Stimulated activated CD8-positive, alpha-beta memory T cell treated with anti-CD3 and anti-CD28 coated beads, Interleukin-15, amount 100 ng/mL, for 1 hour (primary cell): ENCODE results near the gene VSTM1.
"Not testable (repeated sequence)": the region's sequence is repeated elsewhere in the genome, so short reads cannot be mapped to it uniquely, and the experiment has no call there.

Experiments
- DNase-seq: peaks from one replicate; pipeline ENCODE4 v3.0.0-alpha.2; 2020; ENCODE audit warnings: low read depth

The VSTM1 gene

DNA sequence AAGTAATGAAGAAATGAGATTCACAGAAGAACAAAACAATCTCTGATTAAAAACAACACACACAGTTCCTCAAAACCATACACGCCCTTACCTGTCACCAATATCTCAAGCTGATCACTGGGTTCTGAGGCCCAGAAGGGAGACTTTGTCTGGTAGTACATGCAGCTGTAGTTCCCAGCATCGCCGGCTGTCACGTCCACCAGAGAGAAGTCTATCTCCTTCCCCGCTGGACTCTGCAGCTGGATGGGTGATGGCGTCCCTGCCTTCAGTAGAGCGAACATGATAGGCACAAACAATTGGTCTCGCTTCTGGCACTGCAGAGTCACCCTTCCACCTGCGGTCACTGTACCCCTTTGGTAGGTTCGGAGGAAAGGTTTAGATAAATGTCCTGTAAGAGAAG is 10.1 kb upstream of the VSTM1 start:
- DNase-seq: no peak

DNA sequence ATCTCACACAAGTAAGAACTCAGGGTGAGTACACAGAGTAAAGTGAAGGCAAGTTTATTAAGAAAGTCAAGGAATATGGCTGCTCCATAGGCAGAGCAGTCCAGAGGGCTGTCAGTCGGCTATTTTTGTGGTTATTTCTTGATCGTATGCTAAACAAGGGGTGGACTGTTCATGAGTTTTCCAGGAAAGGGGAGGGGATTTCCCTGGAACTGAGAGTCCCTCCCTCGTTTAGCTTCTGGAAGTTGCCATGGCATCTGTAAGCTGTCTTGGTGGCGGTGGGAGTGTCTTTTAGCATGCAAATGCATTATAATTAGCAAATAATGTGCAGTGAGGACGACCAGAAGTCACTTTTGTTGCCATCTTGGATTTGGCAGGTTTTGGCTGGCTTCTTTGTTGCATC is 5.8 kb upstream of the VSTM1 start:
- no peak for DNase-seq

DNA sequence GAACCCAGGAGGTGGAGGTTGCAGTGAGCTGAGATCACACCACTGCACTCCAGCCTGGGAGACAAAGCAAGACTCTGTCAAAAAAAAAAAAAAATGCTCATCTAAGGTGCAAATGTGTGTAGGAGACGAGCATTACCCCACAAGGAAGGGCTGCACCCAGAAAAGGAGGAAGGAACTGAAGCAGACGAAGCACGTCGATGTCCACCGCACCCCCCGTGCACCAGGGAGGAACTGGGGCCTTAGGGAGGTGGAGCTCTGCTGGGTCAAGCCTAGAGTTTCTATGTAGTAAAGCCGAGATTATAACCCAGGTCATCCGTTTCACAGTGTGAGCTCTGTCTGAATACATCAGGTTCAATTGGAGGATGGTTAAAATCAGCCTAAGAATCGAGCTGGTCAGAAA is 1.1 kb downstream of the VSTM1 start:
- DNase-seq: no peak

DNA sequence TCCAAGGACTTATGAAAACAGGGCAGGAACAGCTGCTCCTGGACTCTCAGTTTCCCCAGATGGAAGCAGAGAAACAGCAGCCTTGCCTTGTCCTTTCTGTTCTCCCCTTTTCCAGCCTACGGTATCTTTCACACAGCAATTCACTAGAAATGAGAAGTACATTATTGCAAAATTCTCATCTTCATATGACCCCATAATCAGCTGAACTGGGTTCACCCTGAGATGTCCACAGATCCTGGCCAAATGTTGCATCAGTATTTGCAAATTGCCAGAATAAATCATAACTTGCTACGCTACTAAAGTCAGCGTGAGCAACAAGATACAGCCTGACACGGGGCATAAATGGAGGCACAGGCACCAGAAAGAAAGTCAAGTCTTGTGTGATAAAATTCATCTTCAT is 16.1 kb downstream of the VSTM1 start:
- no peak for DNase-seq

DNA sequence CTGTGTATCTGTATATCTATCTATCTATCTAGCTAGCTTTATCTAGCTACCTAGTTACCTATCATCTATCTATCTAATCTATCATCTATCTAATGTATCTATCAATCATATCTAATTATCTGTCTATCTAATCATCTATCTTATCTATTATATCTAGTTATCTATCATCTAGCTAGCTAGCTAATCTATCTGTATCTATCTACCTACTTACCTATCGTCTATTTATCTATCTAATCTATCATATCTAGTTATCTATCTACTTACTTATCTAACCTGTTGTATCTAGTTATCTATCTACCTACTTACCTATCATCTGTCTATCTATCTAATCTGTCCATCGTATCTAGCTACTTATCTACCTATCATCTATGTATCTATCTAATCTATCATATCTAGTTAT is 17.9 kb downstream of the VSTM1 start:
- no peak for DNase-seq

DNA sequence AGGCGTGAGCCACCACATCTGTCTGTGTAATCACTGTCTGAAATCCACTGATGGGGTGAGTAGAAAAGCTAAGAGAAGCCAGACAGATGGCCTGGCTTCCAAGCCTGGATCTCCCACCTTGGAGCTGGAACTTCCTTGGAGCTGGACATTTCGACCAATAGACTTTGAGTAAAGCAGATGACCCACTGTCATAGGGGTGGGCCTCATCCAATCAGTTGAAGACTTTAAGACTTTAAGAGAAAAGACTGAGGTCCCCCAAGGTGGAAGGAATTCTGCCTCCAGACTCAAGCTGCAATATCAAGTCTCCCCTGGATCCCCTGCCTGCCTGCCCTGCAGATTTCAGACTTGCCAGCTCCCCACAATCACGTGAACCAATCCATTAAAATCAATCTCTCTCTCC is 20.7 kb downstream of the VSTM1 start:
- DNase-seq: no peak

DNA sequence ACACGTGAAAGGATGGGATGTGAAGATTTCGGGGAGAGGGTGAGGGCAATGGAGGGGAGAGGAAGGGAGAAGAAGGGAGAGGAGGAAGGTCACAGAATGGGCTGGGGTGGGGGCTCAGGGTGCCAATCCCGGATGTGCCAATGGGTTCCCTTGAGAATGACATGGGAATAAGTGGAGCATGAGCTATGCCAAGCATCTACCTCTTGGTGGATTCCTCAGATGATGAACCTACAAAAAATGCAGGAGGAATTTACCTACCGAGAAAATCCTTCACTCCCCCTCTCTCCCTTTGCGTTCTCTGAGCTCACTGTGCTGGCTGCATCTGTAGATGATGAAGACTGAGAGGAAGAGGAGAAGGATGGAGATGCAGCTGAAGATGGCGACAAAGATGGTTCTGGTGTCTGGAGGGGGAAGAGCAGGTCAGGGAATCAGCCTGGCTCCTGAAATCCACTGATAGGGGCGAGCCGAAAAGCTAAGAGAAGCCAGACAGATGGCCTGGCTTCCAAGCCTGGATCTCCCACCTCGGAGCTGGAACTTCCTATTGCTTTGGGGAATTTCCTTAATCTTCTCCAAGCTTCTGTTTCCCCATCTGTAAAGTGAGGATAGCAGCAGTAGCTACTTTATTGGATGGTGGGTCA is 21.6 kb downstream of the VSTM1 start:
- no peak for DNase-seq

DNA sequence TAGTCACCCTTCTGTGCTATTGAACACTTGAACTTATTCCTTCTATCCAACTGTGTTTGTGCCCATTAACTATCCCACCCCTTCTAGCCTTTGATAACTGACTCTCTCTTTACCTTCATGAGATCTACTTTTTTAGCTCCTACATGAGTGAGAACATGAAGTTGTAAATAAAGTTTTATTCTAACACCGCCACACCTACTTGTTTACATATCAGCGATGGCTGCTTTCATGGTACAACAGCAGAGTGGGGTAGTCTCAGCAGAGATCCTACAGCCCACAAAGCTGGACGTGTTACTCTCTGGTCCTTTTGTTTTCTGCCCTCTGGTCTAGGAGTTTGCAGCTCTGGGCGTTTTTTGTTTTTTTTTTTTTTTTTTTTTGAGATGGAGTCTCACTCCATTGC is 23.7 kb downstream of the VSTM1 start:
- no peak for DNase-seq

DNA sequence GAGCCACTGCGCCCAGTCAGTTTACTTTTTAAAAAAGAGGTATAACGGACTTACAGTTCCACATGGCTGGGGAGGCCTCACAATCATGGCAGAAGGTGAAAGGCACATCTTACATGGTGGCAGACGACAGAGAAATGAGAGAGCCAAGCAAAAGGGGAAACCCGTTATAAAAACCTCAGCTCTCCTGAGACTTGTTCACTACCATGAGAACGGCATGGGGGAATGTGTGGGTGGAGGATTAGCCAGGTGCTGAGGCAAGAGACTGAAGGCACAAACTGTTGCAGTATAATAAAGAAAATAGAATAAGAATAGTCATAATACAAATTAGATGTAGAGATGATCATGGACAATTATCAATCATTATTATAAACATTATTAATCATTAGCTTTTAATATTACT is 27.2 kb downstream of the VSTM1 start:
- not testable (repeated sequence) for DNase-seq

DNA sequence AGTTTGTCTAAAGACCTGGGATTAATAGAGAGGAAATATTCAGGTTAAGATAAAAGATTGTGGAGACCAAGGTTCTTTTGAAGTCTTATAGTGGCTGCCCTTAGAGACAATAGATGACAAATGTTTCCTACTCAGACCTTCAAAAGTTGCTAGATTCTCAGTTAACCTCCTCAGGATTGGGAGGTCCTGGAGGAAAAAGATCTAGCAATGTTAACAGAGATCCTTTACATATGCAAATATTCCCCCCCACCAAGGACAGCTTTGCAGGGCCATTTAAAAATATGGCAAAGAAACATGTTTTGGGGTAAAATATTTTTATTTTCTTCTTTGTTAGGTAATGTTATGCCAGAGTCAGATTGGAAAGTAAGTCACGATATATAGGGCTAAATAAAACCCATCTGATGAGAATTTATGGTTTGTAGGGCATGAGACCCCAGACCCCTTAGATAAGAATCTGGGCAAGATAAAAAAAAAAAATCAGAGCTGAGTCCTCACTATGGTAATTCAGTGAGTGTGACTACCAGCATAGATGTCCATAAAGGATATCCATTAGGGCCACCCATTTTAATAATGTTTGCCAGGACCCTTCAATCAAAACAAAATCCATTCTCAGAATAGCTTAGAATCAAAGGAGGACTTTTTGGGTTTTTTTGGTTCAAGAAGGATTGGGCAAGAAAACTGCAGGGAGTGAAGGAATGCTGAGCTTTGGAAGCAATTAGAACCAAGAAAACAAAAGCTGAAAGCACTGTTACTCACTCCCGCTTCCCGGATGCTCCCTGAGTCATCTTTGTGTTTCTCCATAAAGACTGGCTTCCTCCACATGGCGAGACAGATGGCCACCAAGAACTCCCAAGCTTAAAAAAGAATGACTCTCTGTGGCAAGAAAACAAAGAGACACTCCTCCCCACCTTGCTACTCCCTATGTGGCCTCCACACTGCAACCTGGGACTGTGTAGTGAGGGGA is 28.2 kb downstream of the VSTM1 start:
- no peak for DNase-seq

DNA sequence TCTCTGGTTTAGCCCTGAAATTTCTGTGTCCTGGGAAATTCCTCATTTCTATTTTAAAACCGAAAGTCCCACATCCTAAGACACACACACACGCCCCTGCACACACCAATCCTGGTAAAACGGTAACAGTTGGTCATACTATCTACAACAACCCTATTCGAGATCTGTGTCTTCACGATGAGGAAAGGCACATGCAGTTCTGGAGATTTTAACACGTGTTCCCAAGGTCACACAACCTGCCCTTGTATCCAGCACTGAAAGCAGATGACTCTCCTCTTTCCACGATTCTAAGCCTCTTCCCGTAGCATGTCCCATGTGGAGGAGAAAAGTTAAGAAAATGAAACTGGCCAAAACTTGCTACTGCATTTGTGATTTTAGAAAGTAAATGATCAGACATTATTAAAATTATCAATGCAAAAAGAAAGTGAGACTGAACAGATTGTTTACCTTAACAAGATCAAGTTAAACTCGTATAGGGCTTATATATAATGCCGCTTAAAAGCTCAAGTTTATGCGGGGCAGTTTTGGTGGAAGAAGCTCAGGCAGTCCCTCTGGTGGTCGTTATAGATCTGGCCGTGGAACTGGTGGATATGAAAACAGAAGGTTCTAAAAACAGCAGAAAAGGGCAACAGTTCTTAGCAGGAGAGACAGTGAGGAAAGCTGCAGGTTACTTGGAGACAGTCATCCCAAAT is 32.7 kb downstream of the VSTM1 start:
- DNase-seq: no peak

DNA sequence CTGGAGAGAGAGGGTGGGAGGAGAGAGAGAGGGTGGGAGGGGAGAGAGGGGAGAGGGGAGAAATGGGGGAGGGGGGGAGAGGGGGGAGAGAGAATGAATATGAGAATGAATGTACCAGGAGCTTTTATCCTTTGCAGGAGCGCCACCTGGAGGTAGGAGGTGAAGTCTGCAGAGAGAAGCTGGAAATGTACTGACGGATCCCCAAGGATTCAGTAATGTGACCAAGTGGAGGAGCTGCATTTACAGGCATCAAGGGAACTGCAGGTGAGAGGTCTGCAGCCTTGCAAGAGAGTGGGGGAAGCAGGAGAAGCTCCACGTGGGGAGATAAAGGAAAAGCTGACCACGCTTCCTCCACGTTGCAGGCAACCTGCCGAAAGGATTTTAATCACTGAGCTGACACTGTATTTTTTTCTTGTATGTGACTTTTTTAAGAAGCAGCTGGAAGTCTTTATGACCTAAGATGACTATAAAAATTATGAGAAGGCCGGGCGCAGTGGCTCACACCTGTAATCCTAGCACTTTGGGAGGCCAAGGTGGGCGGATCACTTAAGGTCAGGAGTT is 33.7 kb downstream of the VSTM1 start:
- DNase-seq: peak; percentile 27

DNA sequence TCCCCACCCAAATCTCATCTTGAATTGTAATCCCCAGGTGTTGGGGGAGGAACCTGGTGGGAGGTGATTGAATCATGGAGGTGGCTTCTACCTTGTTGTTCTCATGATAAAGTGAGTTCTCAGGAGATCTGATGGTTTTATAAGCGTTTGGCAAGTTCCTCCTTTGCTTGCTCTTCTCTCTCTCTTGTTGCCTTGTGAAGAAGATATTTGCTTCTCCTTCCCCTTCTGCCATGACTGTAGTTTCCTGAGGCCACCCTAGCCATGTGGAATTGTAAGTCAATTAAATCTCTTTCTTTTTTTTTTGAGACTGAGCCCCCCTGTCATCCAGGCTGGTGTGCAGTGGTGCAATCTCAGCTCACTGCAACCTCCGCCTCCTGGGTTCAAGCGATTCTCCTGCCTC is 34.4 kb downstream of the VSTM1 start:
- no peak for DNase-seq

DNA sequence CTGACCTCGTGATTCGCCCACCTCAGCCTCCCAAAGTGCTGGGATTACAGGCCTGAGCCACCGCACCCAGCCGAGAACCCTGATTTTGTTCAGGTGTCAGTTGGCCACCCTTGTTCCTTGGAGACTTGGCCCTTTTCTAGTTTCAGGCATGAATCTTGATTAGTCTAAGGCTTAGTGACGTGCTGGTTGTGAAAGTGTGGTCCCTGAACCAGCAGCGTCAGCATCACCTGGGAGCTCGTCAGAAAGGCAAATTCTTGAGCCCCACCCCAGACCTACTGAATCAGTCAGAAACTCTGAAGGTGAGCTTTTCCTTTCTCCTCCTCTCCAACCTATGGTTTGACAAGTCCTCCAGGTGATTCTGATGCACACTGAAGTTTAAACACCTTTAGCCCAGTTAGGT is 37.0 kb downstream of the VSTM1 start:
- no peak for DNase-seq

DNA sequence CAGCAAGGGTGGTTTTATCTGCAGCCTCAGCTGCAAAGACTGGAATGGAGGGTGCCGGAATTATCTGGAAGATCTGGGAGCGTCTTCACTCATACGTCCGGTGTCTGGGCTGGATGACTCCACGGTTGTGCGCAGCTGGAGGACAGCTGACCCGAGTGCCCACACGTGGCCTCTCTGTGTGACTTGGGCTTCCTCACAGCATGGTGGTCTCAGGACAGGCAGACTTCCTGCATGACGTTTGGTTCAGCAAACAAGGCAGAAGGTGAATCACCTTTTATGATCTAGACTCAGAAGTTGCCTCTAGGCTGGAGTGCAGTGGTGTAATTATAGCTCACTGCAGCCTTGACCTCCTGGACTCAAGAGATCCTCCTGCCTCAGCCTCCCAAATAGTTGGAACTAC is 39.0 kb downstream of the VSTM1 start:
- no peak for DNase-seq

DNA sequence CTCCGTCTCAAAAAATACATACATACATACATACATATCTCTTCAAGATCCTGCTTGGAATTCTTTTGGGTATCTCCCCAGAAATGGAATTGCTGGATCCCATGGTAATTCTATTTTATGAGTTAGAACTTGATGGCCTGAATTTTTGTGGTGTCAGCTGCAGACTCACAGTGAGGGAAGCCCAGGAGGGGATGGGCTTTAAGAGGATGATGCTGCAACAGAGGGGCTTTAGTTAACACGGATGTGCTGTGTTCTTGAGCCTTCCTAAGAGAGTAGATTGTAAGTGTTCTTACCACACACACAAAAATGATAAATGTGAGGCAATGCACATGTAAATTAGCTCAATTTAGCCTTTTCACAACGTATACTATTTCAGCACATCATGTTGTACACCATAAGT is 40.5 kb downstream of the VSTM1 start:
- no peak for DNase-seq

DNA sequence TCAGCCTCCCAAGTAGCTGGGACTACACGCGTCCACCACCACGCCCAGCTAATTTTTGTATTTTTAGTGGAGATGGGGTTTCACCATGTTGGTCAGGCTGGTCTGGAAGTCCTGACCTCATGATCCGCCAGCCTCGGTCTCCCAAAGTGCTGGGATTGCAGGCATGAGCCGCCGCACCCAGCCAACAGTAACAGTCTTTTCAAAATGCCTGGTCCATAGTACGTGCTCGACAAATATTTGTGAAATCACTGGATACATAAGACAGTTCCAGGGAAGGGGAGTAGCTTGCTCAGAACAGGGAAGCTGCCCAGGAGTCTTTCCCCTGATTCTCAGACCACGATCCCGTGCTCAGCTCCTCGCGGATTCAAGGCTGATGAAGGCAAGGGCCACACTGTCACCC is 41.8 kb downstream of the VSTM1 start:
- DNase-seq: no peak

DNA sequence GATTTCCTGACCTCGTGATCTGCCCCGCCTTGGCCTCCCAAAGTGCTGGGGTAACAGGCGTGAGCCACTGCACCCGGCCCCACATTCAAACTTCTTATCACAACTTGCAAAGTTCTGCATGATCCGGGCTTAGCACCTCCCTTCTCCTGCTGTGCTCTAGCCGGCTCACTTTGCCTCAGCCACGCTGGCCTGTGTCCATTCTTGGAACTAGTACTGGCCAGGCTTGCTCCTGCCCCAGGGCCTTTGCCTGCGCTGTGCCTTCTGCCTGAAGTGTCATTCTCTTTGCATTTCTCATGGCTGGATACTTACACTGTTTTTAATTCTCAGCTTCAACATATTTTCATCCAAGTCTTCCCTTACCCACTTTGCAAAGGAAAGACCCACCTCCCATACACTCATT is 42.3 kb downstream of the VSTM1 start:
- DNase-seq: no peak

DNA sequence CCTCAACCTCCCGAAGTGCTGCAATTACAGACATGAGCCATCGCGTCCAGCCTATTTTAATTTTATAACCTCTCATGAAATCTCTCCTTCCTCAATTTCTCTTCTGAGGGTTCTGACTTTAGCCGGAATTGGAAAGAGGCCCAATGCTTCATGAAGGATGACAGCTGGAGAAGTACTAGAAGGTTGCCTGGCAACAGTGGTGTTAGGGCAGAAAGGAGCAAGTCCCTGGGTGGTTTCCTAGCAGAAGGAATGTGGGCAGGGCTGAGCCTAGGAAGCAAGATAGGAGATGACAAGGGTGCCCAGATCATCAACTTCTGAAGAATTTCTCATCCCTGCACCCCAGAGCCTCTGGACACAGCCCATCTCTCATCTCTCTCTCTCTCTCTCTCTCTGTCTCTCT is 46.4 kb downstream of the VSTM1 start:
- no peak for DNase-seq

DNA sequence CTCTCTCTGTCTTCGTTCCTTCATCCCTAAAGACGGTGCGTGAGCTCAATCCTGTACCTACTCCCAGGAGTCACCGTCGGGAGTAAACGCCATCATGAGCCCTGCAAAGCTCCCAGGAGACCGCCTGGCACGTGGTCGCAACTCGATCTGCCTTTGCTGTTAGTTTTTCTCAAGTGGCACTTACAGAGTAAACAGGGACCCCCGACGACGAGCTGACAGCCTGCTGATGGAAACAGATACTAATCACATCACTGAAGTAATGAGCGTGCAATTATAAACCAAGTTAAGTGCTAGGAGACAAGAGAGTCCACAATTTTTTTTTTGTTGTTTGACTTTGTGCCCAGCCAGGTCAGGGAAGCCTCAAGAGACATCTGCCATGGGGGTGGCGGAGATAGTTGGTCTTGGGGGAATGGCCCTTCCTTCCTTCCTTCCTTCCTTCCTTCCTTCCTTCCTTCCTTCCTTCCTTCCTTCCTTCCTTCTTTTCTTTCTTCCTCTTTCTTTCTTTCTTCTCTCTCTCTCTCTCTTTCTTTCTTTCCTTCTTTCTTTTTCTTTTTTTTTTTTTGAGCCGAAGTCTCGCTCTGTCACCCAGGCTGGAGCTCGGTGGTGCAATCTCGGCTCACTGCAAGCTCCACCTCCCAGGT is 48.7 kb downstream of the VSTM1 start:
- no peak for DNase-seq

DNA sequence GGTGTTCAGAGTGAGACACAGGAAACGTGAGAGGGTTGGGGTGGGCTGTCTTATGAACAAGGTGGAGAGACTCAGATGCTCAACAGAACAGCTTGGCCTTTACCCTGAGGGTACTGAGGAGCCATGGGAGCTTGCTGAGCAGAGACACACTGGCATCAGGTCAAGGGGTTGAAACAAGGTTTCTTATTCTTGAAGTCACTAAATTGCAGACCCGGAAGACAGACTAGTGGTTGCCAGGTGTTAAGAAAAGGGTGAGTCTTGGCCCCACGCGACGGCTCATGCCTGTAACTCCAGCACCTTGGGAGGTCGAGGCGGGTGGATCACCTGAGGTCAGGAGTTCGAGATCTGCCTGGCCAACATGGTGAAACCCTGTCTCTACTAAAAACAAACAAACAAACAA is 49.8 kb downstream of the VSTM1 start:
- no peak for DNase-seq

DNA sequence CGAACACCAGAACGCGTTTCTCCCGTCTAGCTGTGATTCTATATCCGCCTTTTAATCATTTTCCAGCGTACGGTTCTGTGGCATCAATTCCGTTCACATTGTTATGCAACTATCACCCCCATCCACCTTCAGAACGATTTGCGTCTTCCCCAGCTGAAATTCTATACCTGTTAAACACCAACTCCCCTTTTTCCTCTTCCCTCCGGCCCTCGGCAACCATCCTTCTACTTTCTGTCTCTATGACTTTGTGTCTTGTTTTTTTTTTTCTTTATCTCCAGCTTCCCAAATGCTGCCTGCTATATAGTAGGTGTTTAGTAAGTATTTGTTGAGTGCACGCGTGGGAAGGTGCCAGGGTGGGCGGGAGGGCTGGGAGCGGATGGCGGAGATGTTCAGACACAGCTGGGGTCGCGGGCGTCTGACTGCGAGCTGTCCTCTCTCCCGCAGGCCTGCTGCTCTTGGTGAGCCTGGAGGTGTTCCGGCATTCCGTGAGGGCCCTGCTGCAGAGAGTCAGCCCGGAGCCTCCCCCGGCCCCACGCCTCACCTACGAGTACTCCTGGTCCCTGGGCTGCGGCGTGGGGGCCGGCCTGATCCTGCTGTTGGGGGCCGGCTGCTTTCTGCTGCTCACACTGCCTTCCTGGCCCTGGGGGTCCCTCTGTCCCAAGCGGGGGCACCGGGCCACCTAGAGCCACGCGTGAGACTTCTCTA is 52.0 kb downstream of the VSTM1 start:
- DNase-seq: no peak
